WTC11 (cell line): ENCODE results near the gene TMEM198.

Experiments used
- CREM ChIP-seq: sonication (generic); formaldehyde crosslinking; IDR thresholded peaks from 2 replicates; pipeline ENCODE4 v1.8.1; 2022; ENCODE audit warnings: mild to moderate bottlenecking, missing genetic modification reagents, moderate library complexity
- CTCF ChIP-seq: fragments of 200-600 bp; IDR thresholded peaks from 2 replicates; pipeline ENCODE4 v1.8.0; 2022; ENCODE audit warnings: antibody characterized with exemption
- TF ChIP-seq, protein P1 (sequence below): sonication (generic); formaldehyde crosslinking; IDR thresholded peaks from 2 replicates; pipeline ENCODE4 v1.8.0; 2022; ENCODE audit warnings: mild to moderate bottlenecking, missing genetic modification reagents
- TF ChIP-seq, protein P2 (sequence below): sonication (generic); formaldehyde crosslinking; IDR thresholded peaks from 2 replicates; pipeline ENCODE4 v1.8.0; 2022; ENCODE audit warnings: mild to moderate bottlenecking, missing genetic modification reagents

GRCh38 chr2:219567131-219567530, 23.3 kb downstream of the TMEM198 start:
- TF ChIP-seq, protein P1, sequence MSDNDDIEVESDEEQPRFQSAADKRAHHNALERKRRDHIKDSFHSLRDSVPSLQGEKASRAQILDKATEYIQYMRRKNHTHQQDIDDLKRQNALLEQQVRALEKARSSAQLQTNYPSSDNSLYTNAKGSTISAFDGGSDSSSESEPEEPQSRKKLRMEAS (CRISPR knock-in tag): no peak
- TF ChIP-seq, protein P2, sequence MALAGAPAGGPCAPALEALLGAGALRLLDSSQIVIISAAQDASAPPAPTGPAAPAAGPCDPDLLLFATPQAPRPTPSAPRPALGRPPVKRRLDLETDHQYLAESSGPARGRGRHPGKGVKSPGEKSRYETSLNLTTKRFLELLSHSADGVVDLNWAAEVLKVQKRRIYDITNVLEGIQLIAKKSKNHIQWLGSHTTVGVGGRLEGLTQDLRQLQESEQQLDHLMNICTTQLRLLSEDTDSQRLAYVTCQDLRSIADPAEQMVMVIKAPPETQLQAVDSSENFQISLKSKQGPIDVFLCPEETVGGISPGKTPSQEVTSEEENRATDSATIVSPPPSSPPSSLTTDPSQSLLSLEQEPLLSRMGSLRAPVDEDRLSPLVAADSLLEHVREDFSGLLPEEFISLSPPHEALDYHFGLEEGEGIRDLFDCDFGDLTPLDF (CRISPR knock-in tag): no peak
- TF ChIP-seq CREM (CRISPR knock-in tag) (no peak), CTCF (no peak)
